Renal cortex interstitium (tissue), 11 donors: ENCODE measurements around the gene KCNN4. TPM values are rescaled to one million over a fixed set of nuclear protein-coding genes. Genes with fewer than 3 reads are reported as not detected.

Experiments
- DNase-seq, 11 donors: peaks; one replicate each; pipeline ENCODE4 v3.0.0-alpha.2; 2013; ENCODE audit warnings: low read depth in 9 of 11, low spot score in 4 of 11; ENCODE audit errors: extremely low read depth in 1 of 11
- polyA plus RNA-seq, 3 donors: library from polyadenylated mRNA; unstranded; fragments of 120-200 nt; gene quantifications; one replicate each; pipeline ENCODE4 v1.2.1, GENCODE V29; 2013; ENCODE audit not compliant: insufficient read length in 3 of 3

The KCNN4 gene
- polyA plus RNA-seq, 3 donors = 0.70 to 2.8 (median 1.2) TPM

GRCh38 chr19:43755256-43755801 lies 25.4 kb downstream of the KCNN4 start:
- DNase-seq = peak in 9 of 11 donors; percentile 55 to 71 (median 65)

- DNase-seq = peak; percentile 91 to 99 (median 98)
Observed at GRCh38 chr19:43754503-43755255, 26.1 kb downstream of the KCNN4 start, which contains the start of gene SMG9. Gene SMG9 (minus strand): TSS chr19:43754962. CDS start chr19:43750741, 4,221 bp downstream.

- DNase-seq = no peak
Observed at GRCh38 chr19:43754253-43754502, 26.6 kb downstream of the KCNN4 start.

GRCh38 chr19:43752287-43752875 lies 28.4 kb downstream of the KCNN4 start:
- no peak for DNase-seq

- DNase-seq = no peak
Observed at GRCh38 chr19:43751466-43752220, 29.1 kb downstream of the KCNN4 start.

GRCh38 chr19:43749898-43750297 lies 30.9 kb downstream of the KCNN4 start:
- no peak for DNase-seq

- DNase-seq = no peak
Observed at GRCh38 chr19:43749152-43749551, 31.6 kb downstream of the KCNN4 start.

GRCh38 chr19:43748685-43749084 lies 32.1 kb downstream of the KCNN4 start:
- no peak for DNase-seq

GRCh38 chr19:43748205-43748594 lies 32.6 kb downstream of the KCNN4 start:
- DNase-seq = no peak

- no peak for DNase-seq
Observed at GRCh38 chr19:43747557-43748204, 33.1 kb downstream of the KCNN4 start.

- DNase-seq = no peak
Observed at GRCh38 chr19:43743059-43743458, 37.7 kb downstream of the KCNN4 start.

- DNase-seq = no peak
Observed at GRCh38 chr19:43741075-43741825, 39.5 kb downstream of the KCNN4 start.

GRCh38 chr19:43739439-43740235 lies 41.1 kb downstream of the KCNN4 start:
- no peak for DNase-seq

- no peak for DNase-seq
Observed at GRCh38 chr19:43738780-43739211, 42.0 kb downstream of the KCNN4 start.

GRCh38 chr19:43735957-43736356 lies 44.8 kb downstream of the KCNN4 start:
- DNase-seq = no peak

GRCh38 chr19:43735013-43735412 lies 45.8 kb downstream of the KCNN4 start:
- no peak for DNase-seq

- no peak for DNase-seq
Observed at GRCh38 chr19:43731846-43732245, 48.9 kb downstream of the KCNN4 start.

GRCh38 chr19:43731346-43731745 lies 49.4 kb downstream of the KCNN4 start:
- DNase-seq = no peak
